HG03103 (cell line): ENCODE results near the gene SLC39A5.
"Not testable (repeated sequence)": the region's sequence is repeated elsewhere in the genome, so short reads cannot be mapped to it uniquely, and the experiment has no call there.

ENCODE experiments used
- ATAC-seq: cut with Tn5 transposase; IDR thresholded peaks from one replicate; pipeline ENCODE4 v1.9.1; 2021; ENCODE audit warnings: low read depth; ENCODE audit not compliant: unreplicated experiment

SLC39A5 gene, protein sequence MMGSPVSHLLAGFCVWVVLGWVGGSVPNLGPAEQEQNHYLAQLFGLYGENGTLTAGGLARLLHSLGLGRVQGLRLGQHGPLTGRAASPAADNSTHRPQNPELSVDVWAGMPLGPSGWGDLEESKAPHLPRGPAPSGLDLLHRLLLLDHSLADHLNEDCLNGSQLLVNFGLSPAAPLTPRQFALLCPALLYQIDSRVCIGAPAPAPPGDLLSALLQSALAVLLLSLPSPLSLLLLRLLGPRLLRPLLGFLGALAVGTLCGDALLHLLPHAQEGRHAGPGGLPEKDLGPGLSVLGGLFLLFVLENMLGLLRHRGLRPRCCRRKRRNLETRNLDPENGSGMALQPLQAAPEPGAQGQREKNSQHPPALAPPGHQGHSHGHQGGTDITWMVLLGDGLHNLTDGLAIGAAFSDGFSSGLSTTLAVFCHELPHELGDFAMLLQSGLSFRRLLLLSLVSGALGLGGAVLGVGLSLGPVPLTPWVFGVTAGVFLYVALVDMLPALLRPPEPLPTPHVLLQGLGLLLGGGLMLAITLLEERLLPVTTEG

DNA sequence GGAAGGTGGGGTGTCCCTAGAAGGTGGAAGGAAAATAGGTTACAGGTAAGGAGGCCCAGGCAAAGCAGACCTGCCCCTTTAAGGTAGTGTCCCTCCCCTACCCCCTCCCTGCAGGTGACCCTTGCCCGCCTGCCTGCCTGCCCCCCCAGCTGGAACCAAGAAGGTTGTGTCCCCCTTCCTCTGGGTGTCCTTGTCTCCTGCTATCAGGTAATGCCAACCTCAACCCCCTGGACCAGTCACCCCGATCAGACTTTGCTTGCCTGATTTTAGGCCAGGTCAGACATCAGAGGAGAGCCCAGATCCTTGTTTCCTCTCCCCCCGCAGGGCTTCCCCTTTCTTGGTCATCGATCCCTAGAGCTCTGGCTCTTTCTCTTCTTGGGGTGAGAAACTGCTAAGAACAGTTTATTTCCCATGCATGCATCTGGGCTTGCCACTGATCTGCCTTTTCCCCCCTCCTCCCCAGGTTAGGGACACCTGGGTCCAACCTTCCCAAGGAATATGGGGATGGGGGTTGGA lies at the start of gene SLC39A5:
Gene SLC39A5, plus strand, starts transcription at position 136 of the 516 bp plus-strand sequence. CDS start 1,224 bp downstream, outside the sequence.
- no peak for ATAC-seq

DNA sequence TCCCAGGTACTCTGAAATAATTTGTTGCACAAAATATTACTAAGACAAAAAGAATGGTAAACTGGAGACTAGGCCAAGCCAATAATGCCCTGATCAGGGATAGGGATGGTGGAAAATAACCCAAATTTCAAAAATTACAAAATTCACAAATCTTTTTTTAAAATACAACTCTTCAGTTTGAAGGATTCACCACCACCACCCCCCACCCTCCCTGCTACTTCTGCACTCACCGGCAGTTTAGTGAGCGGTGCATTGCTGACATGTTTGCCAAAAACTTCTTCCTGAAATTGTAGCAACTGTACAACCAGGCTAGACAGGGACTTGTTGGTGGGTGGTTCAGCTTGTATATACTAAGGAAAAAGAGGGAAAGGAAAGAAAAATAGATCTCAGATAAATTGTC lies 42.9 kb upstream of the SLC39A5 start:
- ATAC-seq = no peak

- ATAC-seq = no peak
Observed at GRCh38 chr12:56188131-56188777, 41.6 kb upstream of the SLC39A5 start.

DNA sequence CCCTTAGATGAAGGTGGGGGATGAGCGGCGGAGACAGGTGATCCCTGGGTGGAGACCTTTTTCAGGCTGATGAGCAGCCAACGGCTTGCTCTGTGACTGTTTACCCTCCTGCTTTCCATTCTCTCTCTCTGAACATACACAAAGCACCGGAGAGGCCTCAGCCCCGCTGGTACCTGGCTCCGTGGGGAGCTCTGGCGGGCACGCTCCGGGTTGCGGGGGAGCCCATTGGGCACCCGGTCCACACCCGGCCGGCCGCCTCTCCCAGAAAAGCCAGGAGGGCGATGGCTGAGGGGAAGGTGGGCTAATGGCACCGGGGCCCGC lies 41.1 kb upstream of the SLC39A5 start:
- no peak for ATAC-seq

DNA sequence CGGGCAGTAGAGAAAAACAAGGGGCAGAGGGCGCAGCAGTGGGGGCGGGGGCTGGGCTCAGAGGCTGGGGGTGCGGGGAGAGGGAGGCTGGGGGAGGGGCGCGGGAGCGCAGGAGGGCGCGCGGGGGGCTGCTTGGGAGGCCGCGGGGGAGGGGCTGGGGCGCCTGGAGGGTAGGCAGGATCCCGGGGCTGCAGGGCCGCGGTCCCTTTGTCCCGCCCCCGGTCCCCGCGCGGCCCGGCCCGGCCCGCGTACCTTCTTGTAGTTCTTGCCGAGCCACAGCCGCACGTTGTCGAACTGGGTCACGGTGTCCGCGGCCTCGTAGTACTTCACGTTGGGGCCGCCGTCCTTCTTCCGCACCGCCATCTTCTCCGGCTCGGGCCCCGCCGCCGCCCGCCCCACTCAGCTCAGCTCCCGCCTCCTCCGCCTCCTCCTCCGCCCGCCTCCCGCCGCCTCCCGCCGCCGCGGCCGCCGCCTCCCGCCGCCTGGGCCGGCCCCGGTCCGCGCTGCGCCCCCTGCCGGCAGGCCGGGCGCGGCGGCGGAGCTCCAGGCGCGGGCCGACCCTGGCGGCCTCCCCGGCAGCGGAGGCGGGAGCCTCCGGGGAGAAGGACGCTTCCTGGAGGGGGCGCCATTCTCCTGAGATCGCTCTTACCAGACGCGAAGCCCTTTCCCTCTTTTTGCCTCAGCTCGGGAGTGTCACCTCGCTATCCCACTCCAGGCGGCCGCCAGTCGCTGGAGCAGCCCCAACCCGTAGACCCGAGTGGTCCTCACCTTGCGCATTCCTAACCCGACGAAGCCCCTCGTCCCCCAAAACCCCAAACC lies 40.5 kb upstream of the SLC39A5 start, which contains the start of gene SMARCC2:
Gene SMARCC2, minus strand, starts transcription at position 385 of the 819 bp plus-strand sequence. Its CDS starts 22 bp downstream, at position 363.
- ATAC-seq = peak; percentile 71

DNA sequence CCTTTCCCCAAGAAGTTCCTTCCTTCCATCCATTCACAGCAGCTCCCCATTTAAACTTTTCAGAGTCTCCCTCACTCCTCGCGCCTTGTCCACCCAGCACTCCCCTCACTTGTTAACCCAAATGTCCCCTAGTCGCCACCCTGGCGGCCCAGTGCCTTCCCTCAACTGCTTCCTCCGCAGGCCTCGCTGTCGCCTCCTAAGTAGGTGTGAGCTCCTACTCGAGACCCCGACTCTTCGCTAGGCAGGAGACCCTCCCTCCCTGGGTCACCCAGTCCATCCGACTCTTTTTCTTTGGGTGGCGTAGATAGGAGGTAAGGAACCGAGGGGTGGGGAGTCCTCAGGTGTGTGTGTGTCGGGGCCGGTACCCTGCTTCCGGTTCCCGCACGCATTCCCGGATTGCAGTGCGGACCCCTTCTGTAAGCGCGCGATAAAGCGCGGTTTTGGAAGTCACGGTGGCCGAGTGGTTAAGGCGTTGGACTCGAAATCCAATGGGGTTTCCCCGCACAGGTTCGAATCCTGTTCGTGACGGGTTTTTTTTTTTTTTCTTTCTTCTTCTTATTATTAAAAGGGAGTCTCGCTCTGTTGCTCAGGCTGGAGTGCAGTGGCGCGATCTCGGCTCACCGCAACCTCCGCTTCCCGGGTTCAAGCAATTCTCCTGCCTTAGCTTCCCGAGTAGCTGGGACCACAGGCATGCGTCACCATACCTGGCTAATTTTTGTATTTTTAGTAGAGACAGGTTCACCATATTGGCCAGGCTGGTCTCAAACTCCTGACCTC lies 39.7 kb upstream of the SLC39A5 start:
- peak; percentile 34 for ATAC-seq

GRCh38 chr12:56190695-56191155 lies 39.1 kb upstream of the SLC39A5 start:
- ATAC-seq = no peak

- no peak for ATAC-seq
Observed at GRCh38 chr12:56192582-56192981, 37.3 kb upstream of the SLC39A5 start.

DNA sequence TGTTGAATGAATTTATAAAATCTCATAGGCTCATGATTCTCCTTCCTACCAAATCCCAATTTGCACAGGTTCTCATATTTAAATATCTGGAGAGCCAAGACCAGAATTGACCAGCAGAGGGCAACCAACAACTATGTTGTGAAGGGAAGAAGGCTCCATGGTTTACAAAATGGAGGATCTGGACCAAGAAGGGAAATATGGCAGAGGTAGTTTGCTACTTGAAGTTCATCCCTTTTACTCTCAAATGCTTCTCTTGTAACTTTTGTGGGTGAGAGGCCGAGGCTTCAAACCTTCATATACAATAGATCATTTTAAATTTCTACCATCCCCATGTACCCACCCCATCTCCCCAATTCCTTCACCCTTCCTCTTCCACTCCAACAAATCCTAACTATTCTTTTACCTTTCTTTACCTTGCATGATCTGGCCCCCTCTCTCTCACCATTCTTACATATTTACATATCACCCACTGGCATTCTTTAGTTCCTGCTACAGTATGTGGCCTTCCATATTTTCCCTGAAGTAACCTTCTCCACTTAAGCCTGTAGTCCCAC lies 36.7 kb upstream of the SLC39A5 start:
- no peak for ATAC-seq

GRCh38 chr12:56196818-56197550 lies 32.9 kb upstream of the SLC39A5 start:
- ATAC-seq = not testable (repeated sequence)

GRCh38 chr12:56197921-56198635 lies 31.8 kb upstream of the SLC39A5 start:
- no peak for ATAC-seq

- no peak for ATAC-seq
Observed at GRCh38 chr12:56198836-56199235, 31.0 kb upstream of the SLC39A5 start.

DNA sequence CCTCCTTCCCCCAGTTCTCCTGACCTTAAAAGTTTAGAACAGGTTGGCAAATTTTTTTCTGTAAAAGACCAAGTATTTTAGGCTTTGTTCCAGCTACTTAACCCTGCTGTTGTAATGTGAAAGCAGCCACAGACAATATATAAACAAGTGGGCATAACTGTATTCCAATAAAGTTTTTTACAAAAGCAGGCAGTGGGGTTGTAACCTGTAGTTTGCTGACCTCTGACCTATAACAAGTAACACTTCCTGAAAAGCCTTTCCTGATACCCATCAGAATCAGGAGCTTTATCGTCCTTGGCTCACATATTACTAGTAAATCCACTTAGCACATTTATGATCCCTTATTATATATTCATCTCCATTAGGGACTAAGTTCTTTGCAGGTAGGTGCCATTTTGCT lies 27.5 kb upstream of the SLC39A5 start:
- no peak for ATAC-seq

DNA sequence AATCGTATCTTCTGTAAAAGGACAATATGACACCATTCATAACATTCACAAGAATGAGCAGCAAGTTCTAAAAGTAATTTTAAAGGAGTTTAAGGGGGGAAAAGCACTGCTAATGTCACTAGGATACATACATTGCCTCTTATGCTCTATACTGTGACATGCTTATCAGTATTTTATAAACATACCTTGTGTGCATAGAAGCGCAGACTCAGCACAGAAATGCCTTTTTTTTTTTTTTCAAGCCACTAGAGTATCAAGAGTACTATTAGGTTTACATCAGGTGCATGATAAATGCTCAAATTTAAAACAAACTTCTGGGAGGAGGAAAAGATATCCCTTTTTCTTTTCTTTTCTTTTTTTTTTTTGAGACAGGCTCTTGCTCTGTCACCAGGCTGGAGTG lies 27.0 kb upstream of the SLC39A5 start:
- ATAC-seq = no peak

GRCh38 chr12:56204275-56204674 lies 25.6 kb upstream of the SLC39A5 start:
- ATAC-seq = no peak

- no peak for ATAC-seq
Observed at GRCh38 chr12:56205445-56205844, 24.4 kb upstream of the SLC39A5 start.

DNA sequence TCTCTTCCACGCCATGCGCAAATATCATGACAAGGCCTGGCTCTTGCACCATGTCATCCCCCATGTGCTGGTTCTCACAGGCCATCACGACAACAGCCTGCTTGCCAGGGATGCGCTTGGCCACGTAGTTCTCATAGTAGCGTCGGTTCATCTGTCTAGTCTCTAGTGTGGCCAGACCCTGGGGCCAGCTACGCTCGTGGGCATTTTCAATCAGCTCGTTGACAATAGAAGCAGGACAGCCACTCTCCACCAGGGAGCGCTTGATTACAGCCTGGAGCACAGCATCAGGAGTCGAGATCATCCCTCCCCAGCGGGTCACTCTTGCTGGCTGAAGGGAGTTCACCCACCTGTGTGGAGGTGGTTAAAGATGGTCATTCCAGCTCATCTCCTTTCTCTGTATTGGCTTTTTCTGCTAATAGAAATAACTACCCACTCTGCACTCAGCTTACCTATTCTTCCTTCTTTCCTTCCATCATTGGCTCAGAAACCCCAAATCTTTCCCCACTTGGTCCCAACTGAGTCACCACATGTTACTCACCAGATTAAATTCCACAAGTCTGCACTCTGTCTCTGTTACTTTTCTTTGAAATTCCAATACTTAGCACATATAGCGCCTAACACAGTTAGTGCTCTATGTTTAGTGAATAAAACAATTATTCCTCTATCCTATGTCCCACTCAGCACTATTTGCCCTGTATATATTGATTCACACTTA lies 23.2 kb upstream of the SLC39A5 start:
- no peak for ATAC-seq

DNA sequence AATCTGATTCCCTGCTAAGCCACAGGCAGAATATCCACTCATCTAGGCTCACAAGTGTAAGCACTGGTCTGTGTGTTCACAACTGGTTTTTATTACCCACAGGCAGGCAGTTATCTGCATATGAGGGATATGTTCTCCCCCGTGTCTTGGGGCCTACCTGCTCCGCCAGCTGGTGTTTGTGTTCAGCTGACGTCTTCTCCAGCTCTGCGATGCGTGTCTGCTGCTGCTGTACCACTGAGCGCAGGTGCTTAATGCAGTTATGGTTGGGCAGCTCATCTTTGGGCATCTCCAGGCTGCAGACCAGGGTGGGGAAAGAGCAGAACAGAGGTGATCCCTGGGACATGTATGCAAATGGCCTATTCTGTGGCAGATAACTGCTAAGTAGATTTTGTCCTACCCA lies 21.8 kb upstream of the SLC39A5 start:
- no peak for ATAC-seq
